HG03342 (cell line): Measurements from ENCODE around the gene TTLL10.

Source experiments
- ATAC-seq: cut with Tn5 transposase; IDR thresholded peaks from one replicate; pipeline ENCODE4 v1.9.1; 2021; ENCODE audit warnings: mild to moderate bottlenecking, moderate library complexity; ENCODE audit not compliant: unreplicated experiment

TTLL10 gene

GRCh38 chr1:1203561-1204424 lies 30.1 kb downstream of the TTLL10 start:
- no peak for ATAC-seq

- no peak for ATAC-seq
Measured at GRCh38 chr1:1204425-1204920, 30.8 kb downstream of the TTLL10 start.

DNA sequence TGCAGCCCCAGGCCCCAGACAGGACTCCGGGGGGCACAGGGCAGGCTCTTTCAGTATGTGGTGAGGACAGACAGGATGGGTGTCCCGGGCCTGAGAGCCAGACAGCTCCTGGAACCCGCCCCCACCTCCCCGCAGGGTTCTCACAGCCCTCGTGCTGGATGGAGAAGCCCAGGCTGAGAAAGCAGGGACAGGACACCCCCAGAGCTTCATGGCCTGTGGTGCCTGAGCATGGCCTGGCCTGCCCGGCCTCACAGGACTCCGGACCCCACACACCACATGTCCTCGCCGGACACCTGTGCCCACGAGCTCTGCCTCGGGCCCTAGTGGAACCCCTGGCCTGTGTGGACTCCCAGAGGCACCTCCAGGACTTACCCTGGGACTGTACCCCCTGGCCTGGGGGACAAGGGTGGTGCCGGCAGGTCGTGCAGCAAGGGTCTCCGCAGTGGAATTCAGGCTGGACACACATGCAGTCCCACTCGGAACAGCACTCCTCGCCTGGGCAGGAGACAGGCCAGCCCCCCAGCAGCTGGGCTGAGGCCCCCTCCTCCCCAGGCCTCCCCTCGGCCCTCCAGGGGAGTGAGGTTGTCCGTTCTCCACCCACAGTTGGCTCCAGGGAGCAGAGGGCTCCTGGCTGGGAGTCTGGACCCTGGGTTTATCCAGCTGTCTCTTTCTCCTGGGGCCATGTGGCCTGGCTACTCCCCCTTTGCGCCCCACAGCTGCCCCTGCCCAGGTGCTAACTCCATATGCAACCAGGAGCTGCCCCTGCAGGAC lies 31.5 kb downstream of the TTLL10 start:
- no peak for ATAC-seq

- no peak for ATAC-seq
Measured at GRCh38 chr1:1205769-1206375, 32.2 kb downstream of the TTLL10 start.

- no peak for ATAC-seq
Measured at GRCh38 chr1:1206376-1206965, 32.8 kb downstream of the TTLL10 start, which contains the start of gene TNFRSF18. Gene TNFRSF18, minus strand, starts transcription at chr1:1206592. Its CDS starts 21 bp downstream, at chr1:1206571.

- no peak for ATAC-seq
Measured at GRCh38 chr1:1206966-1207531, 33.4 kb downstream of the TTLL10 start.

GRCh38 chr1:1207571-1207892 lies 33.9 kb downstream of the TTLL10 start:
- no peak for ATAC-seq

- ATAC-seq, result no peak
Measured at GRCh38 chr1:1208713-1209433, 35.2 kb downstream of the TTLL10 start.

GRCh38 chr1:1210726-1211540 lies 37.3 kb downstream of the TTLL10 start:
- ATAC-seq, result no peak

GRCh38 chr1:1211541-1212441 lies 38.1 kb downstream of the TTLL10 start:
- ATAC-seq, result no peak

DNA sequence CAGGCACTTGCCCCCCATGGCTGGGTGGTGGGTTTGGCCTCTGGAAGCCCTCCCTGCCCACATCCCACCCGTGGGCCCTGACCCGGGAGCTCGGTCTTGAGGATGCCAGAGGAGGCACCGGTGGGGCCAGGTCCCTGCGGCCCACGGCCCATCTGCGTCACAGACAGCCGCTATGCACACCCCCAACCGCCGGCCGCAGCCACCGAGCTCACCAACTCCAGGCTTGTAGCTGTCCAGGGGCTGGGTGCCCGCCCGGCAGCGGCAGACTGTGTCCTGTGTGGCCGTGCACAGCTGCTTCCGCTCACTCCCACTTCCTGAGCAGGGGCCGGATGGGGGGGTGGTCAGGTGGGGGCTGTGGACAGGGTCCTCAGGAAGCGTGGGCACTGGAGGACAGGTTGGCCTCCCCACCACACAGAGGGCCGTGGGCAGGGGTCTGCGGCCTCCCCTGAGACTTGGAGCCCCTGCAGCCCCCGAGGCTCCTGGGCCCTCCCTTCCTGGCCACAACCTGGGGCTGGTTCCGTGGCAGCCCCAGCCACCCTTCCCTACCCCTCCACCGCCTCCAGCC lies 39.2 kb downstream of the TTLL10 start:
- ATAC-seq, result no peak

DNA sequence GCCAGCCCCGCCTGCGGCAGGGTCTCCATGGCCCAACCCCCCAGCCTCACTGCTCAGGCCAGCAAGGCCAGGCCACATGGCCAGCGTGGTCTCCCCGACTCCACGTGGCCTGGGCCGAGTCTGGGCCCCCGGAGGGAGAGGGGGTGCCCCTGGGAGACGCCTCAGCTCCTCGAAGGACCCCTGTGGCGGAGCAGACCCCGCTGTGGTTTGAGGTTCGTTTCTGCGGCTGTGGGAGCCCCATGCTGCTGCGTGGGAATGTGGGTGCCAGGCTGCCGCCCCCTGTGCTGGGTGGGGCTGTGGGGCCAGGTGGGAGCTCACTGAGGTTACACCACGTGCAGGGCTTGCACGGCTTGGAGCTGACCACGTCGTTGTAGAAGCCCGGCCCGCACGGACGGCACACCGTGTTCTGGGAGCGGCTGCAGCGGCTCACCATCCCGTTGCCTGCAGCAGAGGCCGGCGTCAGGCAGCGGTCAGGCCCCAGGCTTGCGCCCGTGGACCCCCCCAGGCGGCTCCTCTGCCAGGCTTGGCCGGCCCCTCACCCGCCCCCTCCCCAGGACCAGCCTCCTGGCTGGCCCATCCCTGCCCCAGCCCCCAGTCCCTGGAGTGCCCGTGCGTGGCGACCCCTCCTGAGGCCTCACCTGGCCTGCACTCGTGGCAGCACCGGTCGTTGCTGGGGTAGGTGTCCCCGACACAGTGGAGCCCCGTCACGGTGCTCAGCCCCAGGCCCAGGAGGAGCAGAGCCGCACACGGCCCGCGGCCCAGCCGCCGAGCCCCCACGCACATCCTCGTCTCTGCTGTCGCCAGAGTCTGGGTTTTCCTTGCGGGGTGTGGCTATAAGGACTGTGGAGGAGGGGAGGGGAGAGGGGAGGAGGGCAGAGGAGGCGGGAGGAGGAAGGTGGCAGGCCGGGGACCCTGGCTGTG lies 39.9 kb downstream of the TTLL10 start, which contains the start of gene TNFRSF4:
TSS of gene TNFRSF4 (minus strand) at position 809 of the 921 bp plus-strand sequence. CDS start at position 783, 26 bp downstream.
- no peak for ATAC-seq

- ATAC-seq, result no peak
Measured at GRCh38 chr1:1215080-1215676, 41.5 kb downstream of the TTLL10 start.

DNA sequence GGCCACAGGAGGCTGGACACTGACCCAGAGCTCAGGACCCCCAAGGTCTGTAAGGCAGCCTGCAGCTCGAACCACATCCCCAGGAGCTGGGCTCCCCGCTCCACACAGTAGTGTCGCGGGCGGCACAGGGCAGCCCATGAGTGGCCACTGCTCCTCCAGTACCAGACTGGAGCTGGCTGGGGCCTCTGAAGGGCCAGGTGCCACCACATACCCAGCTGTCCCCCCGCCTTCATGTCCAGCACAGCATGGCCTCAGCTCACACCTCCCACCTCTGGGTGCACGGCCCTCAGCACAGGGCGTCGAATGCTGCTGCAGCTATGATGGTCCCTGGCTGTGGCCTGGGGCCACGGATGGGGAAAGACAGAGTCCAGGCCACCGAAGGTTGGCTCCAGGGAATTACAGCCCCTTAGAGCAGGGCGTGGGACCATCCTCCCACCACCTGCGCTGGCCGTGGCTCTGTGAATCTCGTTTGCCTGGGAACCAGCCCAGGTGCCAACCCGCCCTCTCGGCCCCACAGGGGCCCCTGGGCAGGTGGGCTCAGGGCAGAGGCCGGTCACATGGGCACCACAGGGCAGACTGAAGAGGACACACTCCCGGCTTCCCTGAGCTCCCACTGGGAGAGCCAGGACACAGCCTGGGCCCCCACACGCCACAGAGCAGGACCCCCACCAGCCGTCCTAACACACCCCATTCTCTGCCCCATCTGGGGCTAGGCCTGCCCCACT lies 42.4 kb downstream of the TTLL10 start:
- ATAC-seq, result no peak

DNA sequence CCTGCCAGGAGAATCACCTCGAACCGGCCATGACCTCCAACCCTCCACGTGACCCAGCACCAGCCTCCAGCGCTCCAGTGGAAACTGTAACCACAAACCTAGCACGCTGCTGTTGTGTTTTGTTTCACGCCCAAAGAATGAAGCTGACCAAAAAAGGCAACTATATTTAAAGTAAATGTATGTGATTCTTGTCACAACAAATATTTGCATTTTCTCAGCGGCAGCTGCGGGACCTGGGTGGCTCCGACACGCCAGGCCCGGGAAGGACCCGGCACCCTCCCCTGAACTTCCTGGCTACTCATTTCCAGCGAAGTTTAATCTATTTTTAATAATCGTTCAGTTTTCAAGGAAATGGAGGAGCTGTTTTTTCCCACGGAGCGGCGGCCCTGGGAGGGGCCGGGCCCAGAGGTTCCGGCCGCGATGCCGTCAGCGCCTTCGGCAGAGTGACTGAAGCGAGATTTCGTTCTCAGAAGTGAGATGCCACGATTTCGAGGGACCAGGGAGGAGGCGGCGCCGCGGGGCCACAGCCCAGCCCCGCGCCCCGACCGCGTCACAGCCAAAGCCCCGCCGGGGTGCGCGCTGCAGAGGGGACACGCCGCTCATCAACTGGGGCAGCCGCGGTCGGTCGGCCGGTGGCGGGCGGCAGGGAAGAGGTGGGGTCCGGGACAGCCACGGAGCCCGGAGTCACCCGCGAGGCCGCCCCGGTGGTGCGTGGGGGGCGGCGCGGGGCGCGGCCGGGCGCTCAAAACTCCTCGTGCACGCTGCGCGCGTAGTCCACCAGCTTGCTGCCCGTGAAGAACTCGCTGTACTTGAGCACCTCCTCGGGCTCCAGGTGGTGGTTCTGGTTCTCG lies 43.3 kb downstream of the TTLL10 start:
- ATAC-seq, result no peak
